Body of pancreas (tissue), 4 donors: Measurements from ENCODE around the gene RPL23.

Source experiments
- POLR2A ChIP-seq, 3 donors: fragments of 450-650 bp; IDR thresholded peaks; one replicate each; pipeline ENCODE4 v1.6.1; 2016; ENCODE audit warnings: antibody characterized with exemption in 3 of 3, mild to moderate bottlenecking in 2 of 3
- TF ChIP-seq, protein P1 (sequence below), 7 experiments: fragments of 450-650 bp in 4 of 7; fragments of 200-600 bp in 3 of 7; sonication (generic) in 3 of 7; IDR thresholded peaks; one replicate each; pipeline ENCODE4 v1.5.1; 2016 to 2019; ENCODE audit warnings: antibody characterized with exemption in 7 of 7

DNA sequence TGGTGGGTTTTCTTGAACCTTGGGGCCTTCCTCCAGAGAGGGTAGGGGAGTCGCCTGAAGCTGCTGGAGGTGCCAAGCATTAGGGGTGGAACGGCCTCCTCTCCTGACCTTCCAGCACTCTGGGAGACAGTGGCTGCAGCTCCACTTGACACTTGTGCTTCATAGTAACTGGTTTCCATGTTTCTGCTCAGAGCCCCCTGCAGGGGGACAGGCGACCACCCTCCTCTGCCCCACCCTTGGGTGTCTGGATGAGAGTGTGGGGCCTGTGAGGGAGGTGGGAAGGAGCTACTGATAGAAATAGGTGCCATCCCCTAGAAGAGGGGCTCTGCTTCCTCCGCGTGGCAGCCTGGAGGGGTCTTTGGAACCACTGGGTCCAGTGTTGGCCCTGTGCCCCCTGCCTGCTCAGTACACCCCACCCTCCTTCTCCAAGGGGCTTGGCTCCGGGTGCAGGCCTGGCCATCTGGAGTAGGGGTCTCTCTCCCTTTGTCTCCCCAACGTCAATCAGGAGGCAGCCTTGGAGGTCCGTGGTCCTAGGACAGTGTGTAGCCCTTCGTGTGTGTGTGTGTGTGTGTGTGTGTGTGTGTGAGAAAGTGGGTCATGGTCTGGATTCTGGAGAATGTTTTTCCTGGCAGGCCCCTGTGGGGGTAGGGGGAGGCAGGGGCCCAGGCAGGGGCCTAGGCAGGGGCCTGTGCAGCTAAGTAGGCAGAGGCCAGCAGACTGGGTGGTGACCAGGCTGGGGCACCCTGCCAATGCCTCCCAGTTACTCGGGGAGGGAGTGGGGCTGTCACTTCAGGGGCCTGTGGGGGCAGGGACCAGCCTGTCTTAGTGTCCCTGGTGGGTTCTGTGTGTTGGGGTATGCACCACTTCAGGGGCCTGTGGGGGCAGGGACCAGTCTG is 21.2 kb upstream of the RPL23 start:
- no peak for TF ChIP-seq POLR2A (IDR thresholded peaks at IDR 0.05)
- TF ChIP-seq, protein P1, sequence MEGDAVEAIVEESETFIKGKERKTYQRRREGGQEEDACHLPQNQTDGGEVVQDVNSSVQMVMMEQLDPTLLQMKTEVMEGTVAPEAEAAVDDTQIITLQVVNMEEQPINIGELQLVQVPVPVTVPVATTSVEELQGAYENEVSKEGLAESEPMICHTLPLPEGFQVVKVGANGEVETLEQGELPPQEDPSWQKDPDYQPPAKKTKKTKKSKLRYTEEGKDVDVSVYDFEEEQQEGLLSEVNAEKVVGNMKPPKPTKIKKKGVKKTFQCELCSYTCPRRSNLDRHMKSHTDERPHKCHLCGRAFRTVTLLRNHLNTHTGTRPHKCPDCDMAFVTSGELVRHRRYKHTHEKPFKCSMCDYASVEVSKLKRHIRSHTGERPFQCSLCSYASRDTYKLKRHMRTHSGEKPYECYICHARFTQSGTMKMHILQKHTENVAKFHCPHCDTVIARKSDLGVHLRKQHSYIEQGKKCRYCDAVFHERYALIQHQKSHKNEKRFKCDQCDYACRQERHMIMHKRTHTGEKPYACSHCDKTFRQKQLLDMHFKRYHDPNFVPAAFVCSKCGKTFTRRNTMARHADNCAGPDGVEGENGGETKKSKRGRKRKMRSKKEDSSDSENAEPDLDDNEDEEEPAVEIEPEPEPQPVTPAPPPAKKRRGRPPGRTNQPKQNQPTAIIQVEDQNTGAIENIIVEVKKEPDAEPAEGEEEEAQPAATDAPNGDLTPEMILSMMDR (IDR thresholded peaks at IDR 0.05): no peak
